GM12864 (cell line): ENCODE measurements around the gene QRICH1.

Experiments used
- DNase-seq: peaks from one replicate; pipeline ENCODE4 v3.0.0-alpha.2; 2011; ENCODE audit warnings: low read depth
- H3K4me3 ChIP-seq: 2 replicates; pipeline ENCODE4 v1.5.1; 2011; ENCODE audit warnings: mild to moderate bottlenecking, low read depth, low read length, control low read depth
- CTCF ChIP-seq: IDR thresholded peaks from 2 replicates; pipeline ENCODE4 v1.5.1; 2011; ENCODE audit warnings: low read depth, mild to moderate bottlenecking, moderate library complexity, low read length, control low read depth, inconsistent platforms; ENCODE audit errors: missing control alignments

QRICH1 gene

GRCh38 chr3:49081429-49081828 is 12.4 kb downstream of the QRICH1 start:
- no peak for TF ChIP-seq CTCF
- DNase-seq = no peak

GRCh38 chr3:49079270-49079669 is 14.6 kb downstream of the QRICH1 start:
- no peak for DNase-seq
- no peak overlapping the region for H3K4me3 ChIP-seq
- TF ChIP-seq CTCF = no peak

More at GRCh38 chr3:49081429-49081828, 12.4 kb downstream of the QRICH1 start:
- H3K4me3 ChIP-seq = no peak overlapping the region

- H3K4me3 ChIP-seq = no peak overlapping the region
- no peak for TF ChIP-seq CTCF
- DNase-seq = no peak
These were observed 17.2 kb downstream of the QRICH1 start for GRCh38 chr3:49076646-49077045.

- TF ChIP-seq CTCF = no peak
- H3K4me3 ChIP-seq = no peak overlapping the region
- DNase-seq = no peak
These were observed 17.8 kb downstream of the QRICH1 start for GRCh38 chr3:49076116-49076515.

GRCh38 chr3:49058011-49058410 is 35.9 kb downstream of the QRICH1 start:
- DNase-seq = no peak
- H3K4me3 ChIP-seq = no peak overlapping the region
- TF ChIP-seq CTCF = no peak

- DNase-seq = no peak
- TF ChIP-seq CTCF = no peak
- no peak overlapping the region for H3K4me3 ChIP-seq
These were observed 36.6 kb downstream of the QRICH1 start for GRCh38 chr3:49057268-49057667.

GRCh38 chr3:49054344-49054862 is 39.5 kb downstream of the QRICH1 start:
- DNase-seq = no peak
- no peak for TF ChIP-seq CTCF
- H3K4me3 ChIP-seq = no peak overlapping the region
